HepG2 (cell line): ENCODE data around the gene PCSK6. TPM values are rescaled to one million over a fixed set of nuclear protein-coding genes. Genes with fewer than 3 reads are reported as not detected.
A peak's percentile ranks its signal among the peaks of the same experiment; 100 is the strongest.

Source experiments
- CC2D1A ChIP-seq: sonication (generic); formaldehyde crosslinking; IDR thresholded peaks from 2 replicates; pipeline ENCODE4 v1.8.1; 2023; ENCODE audit warnings: mild to moderate bottlenecking, missing genetic modification reagents
- CHD4 ChIP-seq: fragments of 200-600 bp; sonication (generic); IDR thresholded peaks from 2 replicates; pipeline ENCODE4 v1.7.0; 2017; ENCODE audit warnings: mild to moderate bottlenecking, low read length, borderline replicate concordance
- ELF1 ChIP-seq: sonication (generic); formaldehyde crosslinking; IDR thresholded peaks from 2 replicates; pipeline ENCODE4 v1.4.0; 2020; ENCODE audit warnings: missing genetic modification reagents
- FOXA3 ChIP-seq: IDR thresholded peaks from 2 replicates; pipeline ENCODE4 v1.6.1; 2016; ENCODE audit warnings: missing genetic modification reagents, missing compliant biosample characterization
- FOXK1 ChIP-seq: sonication (generic); formaldehyde crosslinking; IDR thresholded peaks from 2 replicates; pipeline ENCODE4 v1.4.0; 2020; ENCODE audit warnings: low read depth, missing genetic modification reagents, borderline replicate concordance
- HDAC1 ChIP-seq: sonication (generic); formaldehyde crosslinking; IDR thresholded peaks from 2 replicates; pipeline ENCODE4 v1.5.1; 2020; ENCODE audit warnings: mild to moderate bottlenecking, missing genetic modification reagents
- HNRNPL ChIP-seq: fragments of 200-400 bp; formaldehyde crosslinking; IDR thresholded peaks from 2 replicates; pipeline ENCODE4 v1.6.1; 2017; ENCODE audit warnings: mild to moderate bottlenecking, low read depth, low read length
- MAFG ChIP-seq: sonication (generic); formaldehyde crosslinking; IDR thresholded peaks from 2 replicates; pipeline ENCODE4 v1.5.1; 2020; ENCODE audit warnings: mild to moderate bottlenecking, missing genetic modification reagents
- MATR3 ChIP-seq: sonication (generic); formaldehyde crosslinking; IDR thresholded peaks from 2 replicates; pipeline ENCODE4 v1.4.0; 2020; ENCODE audit warnings: missing genetic modification reagents
- MIXL1 ChIP-seq: IDR thresholded peaks from 2 replicates; pipeline ENCODE4 v1.6.1; 2016
- RBFOX2 ChIP-seq: fragments of 200-400 bp; formaldehyde crosslinking; IDR thresholded peaks from 2 replicates; pipeline ENCODE4 v1.6.1; 2017; ENCODE audit warnings: low read depth, mild to moderate bottlenecking, low read length
- SKI ChIP-seq: fragments of 450-650 bp; IDR thresholded peaks from one replicate; pipeline ENCODE4 v1.6.1; 2018; ENCODE audit warnings: mild to moderate bottlenecking; ENCODE audit not compliant: partially characterized antibody
- SMAD9 ChIP-seq: sonication (generic); formaldehyde crosslinking; IDR thresholded peaks from 2 replicates; pipeline ENCODE4 v1.5.1; 2020; ENCODE audit warnings: mild to moderate bottlenecking, missing genetic modification reagents
- SNAI1 ChIP-seq: sonication (generic); formaldehyde crosslinking; IDR thresholded peaks from 2 replicates; pipeline ENCODE4 v1.5.0; 2020; ENCODE audit warnings: mild to moderate bottlenecking, missing genetic modification reagents, borderline replicate concordance
- SNAPC2 ChIP-seq: sonication (generic); formaldehyde crosslinking; IDR thresholded peaks from 2 replicates; pipeline ENCODE4 v1.8.1; 2022; ENCODE audit warnings: mild to moderate bottlenecking, missing genetic modification reagents
- SP2 ChIP-seq: sonication (generic); formaldehyde crosslinking; IDR thresholded peaks from 2 replicates; pipeline ENCODE4 v1.5.1; 2020; ENCODE audit warnings: mild to moderate bottlenecking, missing genetic modification reagents
- ZBTB26 ChIP-seq: IDR thresholded peaks from 2 replicates; pipeline ENCODE4 v1.6.1; 2016; ENCODE audit warnings: missing compliant biosample characterization, missing genetic modification reagents, borderline replicate concordance
- ZBTB37 ChIP-seq: sonication (generic); formaldehyde crosslinking; IDR thresholded peaks from 2 replicates; pipeline ENCODE4 v1.4.0; 2020; ENCODE audit warnings: mild to moderate bottlenecking, missing genetic modification reagents
- ZNF207 ChIP-seq: fragments of 450-650 bp; IDR thresholded peaks from 2 replicates; pipeline ENCODE4 v1.6.1; 2016; ENCODE audit warnings: antibody characterized with exemption, borderline replicate concordance
- ZNF275 ChIP-seq: sonication (generic); formaldehyde crosslinking; IDR thresholded peaks from 2 replicates; pipeline ENCODE4 v1.8.0; 2022; ENCODE audit warnings: missing genetic modification reagents, mild to moderate bottlenecking, inconsistent platforms, borderline replicate concordance
- ZNF496 ChIP-seq: sonication (generic); formaldehyde crosslinking; IDR thresholded peaks from 2 replicates; pipeline ENCODE4 v1.8.1; 2023; ENCODE audit warnings: mild to moderate bottlenecking, moderate library complexity, missing genetic modification reagents; ENCODE audit not compliant: insufficient replicate concordance
- ZNF558 ChIP-seq: sonication (generic); formaldehyde crosslinking; IDR thresholded peaks from 2 replicates; pipeline ENCODE4 v1.9.0; 2022; ENCODE audit warnings: mild to moderate bottlenecking, missing genetic modification reagents, borderline replicate concordance
- ZNF687 ChIP-seq: sonication (generic); formaldehyde crosslinking; IDR thresholded peaks from 2 replicates; pipeline ENCODE4 v1.5.1; 2020; ENCODE audit warnings: mild to moderate bottlenecking, missing genetic modification reagents, moderate library complexity
- polyA plus RNA-seq, 8 experiments: library from polyadenylated mRNA; depleted of rRNA in 3 of 8; stranded (reverse) in 7 of 8; unstranded in 1 of 8; fragments of >200 nt; fragmentation: Illumina TruSeq in 4 of 8; extraction: Trizol in 4 of 8; gene quantifications; 2 replicates each; pipeline versions ENCODE4 v1.2.1 to v1.2.3, GENCODE V29; 2011 to 2016; ENCODE audit warnings: low read depth in 4 of 8, missing spikeins in 1 of 8, mixed read lengths in 1 of 8; ENCODE audit not compliant: insufficient read depth in 1 of 8
- total RNA-seq, 5 experiments: library from RNA; depleted of rRNA; stranded (reverse); fragments of >200 nt; fragmentation: Illumina TruSeq; extraction: Trizol; gene quantifications; 2 replicates each; pipeline ENCODE4 v1.2.3, GENCODE V29; 2016; ENCODE audit warnings: low read depth in 1 of 5

The PCSK6 gene
- total and polyA plus RNA-seq, 2 of the 13 experiments (the other 11 are each of a cell fraction or from before 2014, with no cell fraction given): 56.5 to 155 TPM

GRCh38 chr15:101489599-101490407, at the start of gene PCSK6 (continued):
- TF ChIP-seq ZNF687 (CRISPR knock-in tag) (peak; percentile 83), FOXA3 (CRISPR knock-in tag) (no peak), ZNF558 (CRISPR knock-in tag) (no peak), SNAI1 (CRISPR knock-in tag) (no peak), SMAD9 (CRISPR knock-in tag) (no peak), MIXL1 (no peak), ZBTB26 (CRISPR knock-in tag) (no peak), HDAC1 (no peak), SKI (peak; percentile 31), SNAPC2 (CRISPR knock-in tag) (no peak), HNRNPL (no peak), ZNF496 (CRISPR knock-in tag) (no peak), MATR3 (CRISPR knock-in tag) (no peak), ZBTB37 (CRISPR knock-in tag) (no peak), RBFOX2 (peak; percentile 68), CHD4 (no peak), ZNF207 (no peak), MAFG (CRISPR knock-in tag) (no peak), CC2D1A (CRISPR knock-in tag) (no peak), FOXK1 (CRISPR knock-in tag) (no peak), SP2 (CRISPR knock-in tag) (no peak), ELF1 (CRISPR knock-in tag) (no peak), ZNF275 (CRISPR knock-in tag) (no peak)
